Transverse colon (tissue), 3 donors: ENCODE results near the gene MYBPH.

Source experiments
- CTCF ChIP-seq, 5 experiments: fragments of 200-600 bp in 3 of 5; fragments of 450-650 bp in 2 of 5; sonication (generic) in 3 of 5; IDR thresholded peaks; 1 replicate in 2 of 5; 2 replicates in 3 of 5; pipeline ENCODE4 v1.5.1; 2016 to 2017; ENCODE audit warnings: antibody characterized with exemption in 5 of 5, inconsistent platforms in 3 of 5, mild to moderate bottlenecking in 2 of 5, moderate library complexity in 1 of 5
- EP300 ChIP-seq: sonication (generic); formaldehyde crosslinking; IDR thresholded peaks from one replicate; pipeline ENCODE4 v1.6.1; 2017; ENCODE audit warnings: antibody characterized with exemption, low read depth
- POLR2A ChIP-seq: fragments of 450-650 bp; IDR thresholded peaks from one replicate; pipeline ENCODE4 v1.6.1; 2016; ENCODE audit warnings: antibody characterized with exemption, mild to moderate bottlenecking, moderate library complexity

DNA sequence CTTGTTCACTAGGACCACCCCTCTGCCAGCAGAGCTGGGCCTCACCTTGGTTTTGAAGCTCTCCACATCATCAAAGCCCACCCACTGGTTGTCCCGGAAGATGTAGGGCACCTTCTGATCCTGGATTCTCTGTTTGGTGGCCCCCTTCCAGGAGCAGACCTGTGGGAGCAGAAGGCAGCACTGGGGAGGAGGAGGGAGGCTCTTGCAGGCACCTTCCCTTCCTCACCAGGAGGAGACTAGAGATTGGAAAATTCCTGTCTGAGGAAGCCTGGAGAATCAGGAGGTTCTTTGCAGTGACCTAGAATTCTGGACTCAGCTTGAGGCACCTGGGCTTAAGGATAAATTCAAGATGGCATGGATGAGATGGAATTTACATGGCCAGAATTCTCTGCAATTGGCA lies 43.5 kb upstream of the MYBPH start:
- TF ChIP-seq CTCF (IDR thresholded peaks at IDR 0.05) (no peak), EP300 (no peak), POLR2A (no peak)
